IMR-90 (cell line): ENCODE data around the gene C16orf90. TPM values are rescaled to one million over a fixed set of nuclear protein-coding genes. Genes with fewer than 3 reads are reported as not detected.

ENCODE experiments used
- ATAC-seq: fragments of 200-7000 bp; cut with Tn5 transposase; 2 replicates; pipeline ENCODE4 v1.9.1; 2020; ENCODE audit warnings: low read depth, mild to moderate bottlenecking, moderate library complexity
- BruUV-seq: library from RNA; stranded (reverse); fragments of 400-500 nt; replicated peaks from 2 replicates; lab custom pipeline; 2021; lab: Mats Ljungman, UMichigan
- CTCF ChIA-PET: fragments of 300-600 bp; formaldehyde crosslinking; extraction: SDS; loops from one replicate; lab custom pipeline; 2021; ENCODE audit warnings: antibody characterized with exemption; lab: Yijun Ruan, JAX
- POLR2A ChIA-PET: fragments of 300-600 bp; sonication (Branson Sonifier 250); formaldehyde crosslinking; loops from one replicate; lab custom pipeline; 2022; ENCODE audit warnings: antibody characterized with exemption; ENCODE audit not compliant: unreplicated experiment; lab: Charles Lee
- DNase-seq: peaks from one replicate; pipeline ENCODE4 v3.0.0; 2013
- H2AFZ ChIP-seq: replicated peaks from 2 replicates; pipeline ENCODE3; 2013; ENCODE audit warnings: low read length, mild to moderate bottlenecking; ENCODE audit not compliant: poor library complexity
- H2AK5ac ChIP-seq: 2 replicates; pipeline ENCODE4 v1.6.1; 2013; ENCODE audit warnings: low read depth, low read length, inconsistent platforms
- H2AK9ac ChIP-seq: replicated peaks from 2 replicates; pipeline ENCODE3; 2013; ENCODE audit warnings: mild to moderate bottlenecking, low read depth, low read length, moderate library complexity; ENCODE audit not compliant: poor library complexity
- H2BK120ac ChIP-seq: 2 replicates; pipeline ENCODE4 v1.6.1; 2013; ENCODE audit warnings: low read depth, low read length, inconsistent platforms
- H2BK15ac ChIP-seq: 3 replicates; pipeline ENCODE4 v1.6.1; 2013; ENCODE audit warnings: low read depth, low read length, inconsistent platforms
- H2BK20ac ChIP-seq: 2 replicates; pipeline ENCODE4 v1.6.1; 2013; ENCODE audit warnings: low read depth, mild to moderate bottlenecking, inconsistent platforms, low read length, moderate library complexity
- H2BK5ac ChIP-seq: 2 replicates; pipeline ENCODE4 v1.6.1; 2013; ENCODE audit warnings: mild to moderate bottlenecking, low read depth, low read length, inconsistent platforms; ENCODE audit not compliant: poor library complexity, severe bottlenecking
- H3K14ac ChIP-seq: replicated peaks from 2 replicates; pipeline ENCODE4 v1.6.1; 2013; ENCODE audit warnings: low read depth, low read length, inconsistent platforms
- H3K18ac ChIP-seq: 2 replicates; pipeline ENCODE4 v1.6.1; 2013; ENCODE audit warnings: low read depth, low read length, control low read depth
- H3K23ac ChIP-seq: 2 replicates; pipeline ENCODE4 v1.6.1; 2013; ENCODE audit warnings: low read depth, low read length, inconsistent platforms
- H3K27ac ChIP-seq: 2 replicates; pipeline ENCODE4 v1.5.1; 2013; ENCODE audit warnings: mild to moderate bottlenecking, control low read depth, low read length; ENCODE audit not compliant: insufficient read depth
- H3K27me3 ChIP-seq: 2 replicates; pipeline ENCODE4 v1.6.1; 2013; ENCODE audit warnings: low read length; ENCODE audit not compliant: control insufficient read depth, insufficient read depth
- H3K36me3 ChIP-seq: 2 replicates; pipeline ENCODE4 v1.6.1; 2013; ENCODE audit warnings: low read length, mixed read lengths; ENCODE audit not compliant: control insufficient read depth, insufficient read depth
- H3K4ac ChIP-seq: 2 replicates; pipeline ENCODE4 v1.6.1; 2013; ENCODE audit warnings: low read depth, low read length, inconsistent platforms
- H3K4me1 ChIP-seq: 2 replicates; pipeline ENCODE4 v1.6.1; 2013; ENCODE audit warnings: low read length, mixed read lengths; ENCODE audit not compliant: control insufficient read depth, insufficient read depth
- H3K4me2 ChIP-seq: 2 replicates; pipeline ENCODE4 v1.6.1; 2013; ENCODE audit warnings: low read depth, mild to moderate bottlenecking, control low read depth, low read length, moderate library complexity
- H3K4me3 ChIP-seq: 2 replicates; pipeline ENCODE4 v1.5.1; 2013; ENCODE audit warnings: low read depth, mild to moderate bottlenecking, control low read depth, low read length, moderate library complexity; ENCODE audit not compliant: insufficient read depth
- H3K56ac ChIP-seq: 2 replicates; pipeline ENCODE4 v1.6.1; 2013; ENCODE audit warnings: low read length, inconsistent platforms; ENCODE audit not compliant: insufficient read depth; ENCODE audit errors: extremely low read depth
- H3K79me1 ChIP-seq, 2 experiments: 2 replicates each; pipeline ENCODE4 v1.6.1; 2013; ENCODE audit warnings: low read length in 2 of 2, inconsistent platforms in 1 of 2, low read depth in 1 of 2
- H3K9ac ChIP-seq: 2 replicates; pipeline ENCODE4 v1.6.1; 2013; ENCODE audit warnings: low read depth, low read length, control low read depth
- H3K9me1 ChIP-seq: 2 replicates; pipeline ENCODE4 v1.6.1; 2013; ENCODE audit warnings: low read length, inconsistent platforms; ENCODE audit not compliant: insufficient read depth
- H3K9me3 ChIP-seq: 2 replicates; pipeline ENCODE4 v1.6.1; 2013; ENCODE audit warnings: low read length; ENCODE audit not compliant: control insufficient read depth, insufficient read depth
- H4K20me1 ChIP-seq: 2 replicates; pipeline ENCODE4 v1.6.1; 2013; ENCODE audit warnings: low read length, inconsistent platforms; ENCODE audit not compliant: insufficient read depth
- H4K5ac ChIP-seq: 2 replicates; pipeline ENCODE4 v1.6.1; 2013; ENCODE audit warnings: mild to moderate bottlenecking, low read depth, low read length, control low read depth
- H4K8ac ChIP-seq, 2 experiments: 2 replicates each; pipeline ENCODE4 v1.6.1; 2013; ENCODE audit warnings: low read depth in 2 of 2, low read length in 2 of 2, control low read depth in 1 of 2, inconsistent platforms in 1 of 2
- H4K91ac ChIP-seq: 2 replicates; pipeline ENCODE4 v1.6.1; 2013; ENCODE audit warnings: low read depth, low read length, inconsistent platforms; ENCODE audit not compliant: insufficient read depth
- BHLHE40 ChIP-seq: fragments of 150-350 bp; IDR thresholded peaks from 2 replicates; pipeline ENCODE4 v1.6.1; 2016; ENCODE audit warnings: mild to moderate bottlenecking, low read depth, low read length
- WGBS, 2 experiments: methylation state at CpG; one replicate each; pipeline versions ENCODE4 v1.1.5 to v1.1.7; 2013; ENCODE audit warnings: missing lambda C conversion rate in 2 of 2; ENCODE audit not compliant: insufficient read length in 1 of 2; ENCODE audit errors: extremely low coverage in 2 of 2; 5-methylcytosine and 5-hydroxymethylcytosine counted together
- dilution Hi-C: fragments of 300-500 bp; cut with HindIII; formaldehyde crosslinking; loops from one replicate; pipeline ENCODE4 v1.14.3; 2018; ENCODE audit warnings: low sequenced_read_pairs; ENCODE audit not compliant: unreplicated experiment
- in situ Hi-C: fragments of 300-500 bp; cut with MboI; formaldehyde crosslinking; loops from 3 replicates; pipeline ENCODE4 v1.14.3; 2019; ENCODE audit warnings: low sequenced_read_pairs, inconsistent platforms, mixed read lengths
- intact Hi-C: fragments of 100-400 bp; cut with micrococcal nuclease; formaldehyde crosslinking; loops from 2 replicates; pipeline ENCODE4 v1.10.0; 2022
- polyA plus RNA-seq, 3 experiments: library from polyadenylated mRNA; depleted of rRNA; stranded (reverse); fragments of >200 nt; gene quantifications; 2 replicates each; pipeline ENCODE4 v1.2.3, GENCODE V29; 2012; ENCODE audit warnings: low replicate concordance in 1 of 3
- total RNA-seq: library from RNA; depleted of rRNA; stranded (reverse); fragments of >200 nt; gene quantifications from 2 replicates; pipeline ENCODE4 v1.2.3, GENCODE V29; 2012

Gene C16orf90
- total and polyA plus RNA-seq, 2 of the 4 experiments (the other 2 are of a cell fraction), result not detected

GRCh38 chr16:3511286-3512180 is 16.2 kb upstream of the C16orf90 start:
- intact Hi-C loops, result no loop called here
- no peak overlapping the region for H3K27ac ChIP-seq
- H2BK120ac ChIP-seq, result no peak overlapping the region
- peaks cover 44% of the 10 kb centered on the region for H3K36me3 ChIP-seq
- H3K79me1 ChIP-seq, result peaks cover 0 to 3% of the 10 kb centered on the region in 2 experiments; a peak in 1 of 4 replicates
- H3K23ac ChIP-seq, result no peak overlapping the region
- no peak overlapping the region for H3K9ac ChIP-seq
- no peak overlapping the region for H4K8ac ChIP-seq
- ATAC-seq, result no peak
- H3K14ac ChIP-seq, result no peak overlapping the region
- H3K18ac ChIP-seq, result no peak overlapping the region
- H3K4ac ChIP-seq, result no peak overlapping the region
- H3K9me1 ChIP-seq, result peaks cover 15% of the 10 kb centered on the region
- no peaks in the 10 kb centered on the region for H3K27me3 ChIP-seq
- POLR2A ChIA-PET, result no interaction called here
- no peak overlapping the region for H2AK9ac ChIP-seq
- TF ChIP-seq BHLHE40, result no peak
- CTCF ChIA-PET, result no interaction called here
- BruUV-seq, result no TSS peak
- H4K91ac ChIP-seq, result no peak overlapping the region
- H2AK5ac ChIP-seq, result no peak overlapping the region
- H2BK15ac ChIP-seq, result no peak overlapping the region
- H4K5ac ChIP-seq, result no peak overlapping the region
- H3K56ac ChIP-seq, result no peak overlapping the region
- WGBS, 2 experiments, result 79% methylated on average over 3 of the region's 23 CpGs; no CpG with 5 or more reads in 1 of the 2 experiments
- H4K20me1 ChIP-seq, result peaks cover 9% of the 10 kb centered on the region; the same call in 1 of the 2 replicates
- no peak overlapping the region for H2BK20ac ChIP-seq
- no peaks in the 10 kb centered on the region for H3K9me3 ChIP-seq
- H3K4me3 ChIP-seq, result no peak overlapping the region
- peaks cover 12% of the 10 kb centered on the region for H3K4me1 ChIP-seq
- no peak overlapping the region for H2BK5ac ChIP-seq
- dilution Hi-C loops, result no loop called here
- DNase-seq, result no peak
- H3K4me2 ChIP-seq, result no peak overlapping the region
- in situ Hi-C loops, result no loop called here
- no peak overlapping the region for H2AFZ ChIP-seq
